Lung (tissue), 12 donors: ENCODE measurements around the gene PTX4. TPM values are rescaled to one million over a fixed set of nuclear protein-coding genes. Genes with fewer than 3 reads are reported as not detected.

Experiments used
- ATAC-seq: fragments of 200-7000 bp; cut with Tn5 transposase; one replicate; pipeline ENCODE4 v1.9.1; 2020; ENCODE audit warnings: moderate number of reproducible peaks; ENCODE audit not compliant: insufficient read depth, low FRiP score
- DNase-seq, 3 donors: peaks; one replicate each; pipeline ENCODE4 v3.0.0-alpha.2; 2013 to 2017
- H3K27ac ChIP-seq, 2 donors: one replicate each; pipeline ENCODE4 v1.5.1; 2013; ENCODE audit warnings: mild to moderate bottlenecking in 2 of 2, moderate library complexity in 2 of 2, control low read depth in 1 of 2, inconsistent platforms in 1 of 2, low read depth in 1 of 2, low read length in 1 of 2
- H3K27me3 ChIP-seq, 3 donors: one replicate each; pipeline ENCODE4 v1.5.1; 2013; ENCODE audit warnings: low read length in 2 of 3; ENCODE audit not compliant: control insufficient read depth in 3 of 3, insufficient read depth in 3 of 3
- H3K36me3 ChIP-seq, 4 donors: one replicate each; pipeline ENCODE4 v1.5.1; 2013; ENCODE audit warnings: low read length in 4 of 4, mild to moderate bottlenecking in 1 of 4, moderate library complexity in 1 of 4; ENCODE audit not compliant: control insufficient read depth in 4 of 4, insufficient read depth in 4 of 4
- H3K4me1 ChIP-seq, 5 donors: one replicate each; pipeline ENCODE4 v1.5.1; 2013; ENCODE audit warnings: low read length in 5 of 5, mild to moderate bottlenecking in 2 of 5, moderate library complexity in 1 of 5; ENCODE audit not compliant: control insufficient read depth in 5 of 5, insufficient read depth in 5 of 5
- H3K4me3 ChIP-seq: one replicate; pipeline ENCODE4 v1.5.1; 2013; ENCODE audit warnings: mild to moderate bottlenecking, control low read depth, moderate library complexity
- H3K9ac ChIP-seq, 2 donors: one replicate each; pipeline ENCODE4 v1.5.1; 2013; ENCODE audit warnings: low read length in 2 of 2, control low read depth in 1 of 2; ENCODE audit not compliant: insufficient read depth in 1 of 2
- H3K9me3 ChIP-seq, 4 donors: one replicate each; pipeline ENCODE4 v1.5.1; 2013; ENCODE audit warnings: low read length in 3 of 4, mild to moderate bottlenecking in 1 of 4, moderate library complexity in 1 of 4; ENCODE audit not compliant: control insufficient read depth in 4 of 4, insufficient read depth in 3 of 4
- CTCF ChIP-seq: IDR thresholded peaks from 2 replicates; pipeline ENCODE4 v1.5.1; 2012; ENCODE audit warnings: mild to moderate bottlenecking; ENCODE audit errors: control extremely low read depth, extremely low read depth
- WGBS, 2 donors: extraction: QIAGEN DNeasy Blood & Tissue Kit; methylation state at CpG; one replicate each; pipeline ENCODE4 v1.1.7; 2013; 5-methylcytosine and 5-hydroxymethylcytosine counted together
- polyA plus RNA-seq, 2 donors: library from polyadenylated mRNA; stranded (reverse); fragments of 200-250 nt; gene quantifications; one replicate each; pipeline ENCODE4 v1.2.1, GENCODE V29; 2013
- total RNA-seq, 2 donors: library from RNA; depleted of rRNA in 1 of 2; stranded (reverse); fragments of >200 nt in 1 of 2; gene quantifications; one replicate each; pipeline ENCODE4 v1.2.1, GENCODE V29; 2014 to 2021
- donor health status: control.
- donor health status: control.
- donor health status: Bipolar disorder and iron deficiency.
- donor health status: healthy.
- donor health status: DM: yes; HTN: yes; CAD: no.

Gene PTX4
- total and polyA plus RNA-seq, 4 donors, result 0.02 to 0.31 (median 0.25) TPM; not detected in 1

DNA sequence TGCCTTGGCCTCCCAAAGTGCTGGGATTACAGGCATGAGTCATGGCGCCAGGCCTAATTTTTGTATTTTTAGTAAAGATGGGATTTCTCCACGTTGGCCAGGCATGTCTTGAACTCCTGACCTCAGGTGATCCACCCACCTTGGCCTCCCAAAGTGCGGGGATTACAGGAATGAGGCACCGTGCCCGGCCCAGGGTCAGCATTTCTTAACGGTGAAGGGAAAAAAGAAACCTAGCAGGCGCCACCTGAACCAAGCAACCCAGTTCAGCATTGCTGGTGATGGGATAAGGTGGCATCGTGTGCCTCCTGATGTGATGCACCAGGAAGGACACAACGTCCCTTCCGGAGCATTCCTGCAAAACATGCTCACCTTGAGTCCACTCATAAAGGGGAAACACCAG lies 11.7 kb downstream of the PTX4 start:
- no peak for TF ChIP-seq CTCF
- ATAC-seq (no peak), DNase-seq (no peak)
- no peak overlapping the region for H3K9ac ChIP-seq
- no peaks in the 10 kb centered on the region for H3K9me3 ChIP-seq
- no peak overlapping the region for H3K27ac ChIP-seq
- no peaks in the 10 kb centered on the region for H3K36me3 ChIP-seq
- peaks cover 0 to 14% (median 4%) of the 10 kb centered on the region in 5 donors for H3K4me1 ChIP-seq
- WGBS, 2 donors, result 89 to 92% methylated on average over 10 of the region's 10 CpGs
- no peak overlapping the region for H3K4me3 ChIP-seq
- peaks cover 0 to 4% (median 0%) of the 10 kb centered on the region in 3 donors for H3K27me3 ChIP-seq

DNA sequence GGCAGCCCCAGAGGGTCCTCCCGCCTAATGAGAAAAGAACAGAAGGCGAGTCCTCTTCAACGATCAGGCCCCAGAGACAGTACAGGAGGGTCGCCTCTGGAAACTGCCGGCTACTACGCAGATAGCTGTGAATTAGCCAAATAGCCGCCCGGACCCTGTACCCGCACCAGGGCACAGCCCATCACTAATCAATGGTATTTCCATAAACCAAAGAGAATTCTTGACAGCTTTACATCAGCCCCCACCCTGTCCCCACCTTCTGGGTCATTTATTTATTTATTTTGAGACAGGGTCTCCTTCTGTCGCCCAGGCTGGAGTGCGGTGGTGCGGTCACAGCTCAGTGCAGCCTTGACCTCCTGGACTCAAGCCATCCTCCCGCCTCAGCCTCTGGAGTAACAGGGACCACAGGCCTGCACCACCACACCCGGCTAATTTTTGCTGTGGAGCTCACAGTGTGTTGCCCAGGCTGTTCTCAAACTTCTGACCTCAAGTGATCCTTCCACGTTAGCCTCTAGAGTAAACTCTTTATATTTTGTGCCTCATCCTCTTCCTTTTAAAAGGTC lies 13.1 kb downstream of the PTX4 start:
- TF ChIP-seq CTCF, result no peak
- no peak for ATAC-seq
- Histone ChIP-seq H3K9me3 (no peaks in the 10 kb centered on the region), H3K36me3 (peaks cover 0 to 2% (median 0%) of the 10 kb centered on the region in 4 donors), H3K27me3 (no peaks in the 10 kb centered on the region), H3K9ac (peak overlapping the region; percentile 28 to 61), H3K27ac (peak overlapping the region; percentile 89 to 91), H3K4me1 (peaks cover 0 to 20% (median 4%) of the 10 kb centered on the region in 5 donors), H3K4me3 (peak overlapping the region; percentile 96)
- WGBS, 2 donors, result 64 to 71% methylated on average over 15 of the region's 15 CpGs
- no peak for DNase-seq

GRCh38 chr16:1474796-1475551 lies 13.8 kb downstream of the PTX4 start, which contains the start of gene CLCN7:
TSS of gene CLCN7 (minus strand) at chr16:1475028. CDS start at chr16:1474974, 54 bp downstream.
- DNase-seq (peak; percentile 82 to 93 (median 87)), ATAC-seq (peak; percentile 92)
- TF ChIP-seq CTCF, result no peak
- peaks cover 0 to 20% (median 4%) of the 10 kb centered on the region in 5 donors for H3K4me1 ChIP-seq
- peak within 1 kb of the TSS; percentile 96 for H3K4me3 ChIP-seq
- H3K27ac ChIP-seq, result peak within 1 kb of the TSS; percentile 89 to 91
- 0 to 1% methylated on average over 73 to 99 of the region's 99 CpGs for WGBS, 2 donors
- H3K27me3 ChIP-seq, result no peaks in the 10 kb centered on the region
- H3K9me3 ChIP-seq, result no peaks in the 10 kb centered on the region
- peak within 1 kb of the TSS; percentile 61 to 88 for H3K9ac ChIP-seq
- H3K36me3 ChIP-seq, result peaks cover 0 to 2% (median 0%) of the 10 kb centered on the region in 4 donors
